Measurements from ENCODE around the gene POLR1A.

Gene POLR1A

GRCh38 chr2:86023366-86023712 lies 82.3 kb downstream of the POLR1A start:
- DNase-seq (ENCODE audit: low read depth in 2 of 3, low spot score in 1 of 3), result no peak

GRCh38 chr2:86022661-86023365 lies 82.9 kb downstream of the POLR1A start:
- DNase-seq (ENCODE audit: low read depth in 2 of 3, low spot score in 1 of 3), result no peak

GRCh38 chr2:86021396-86022378 lies 84.0 kb downstream of the POLR1A start:
- DNase-seq (ENCODE audit: low read depth in 2 of 3, low spot score in 1 of 3), result no peak

- DNase-seq (ENCODE audit: low read depth in 2 of 3, low spot score in 1 of 3), result no peak
Measured at GRCh38 chr2:86020984-86021383, 84.7 kb downstream of the POLR1A start.

GRCh38 chr2:86019121-86019520 lies 86.6 kb downstream of the POLR1A start:
- no peak for DNase-seq (ENCODE audit: low read depth in 2 of 3, low spot score in 1 of 3)

- DNase-seq (ENCODE audit: low read depth in 2 of 3, low spot score in 1 of 3), result no peak
Measured at GRCh38 chr2:86017901-86018896, 87.5 kb downstream of the POLR1A start.

GRCh38 chr2:86016581-86016980 lies 89.1 kb downstream of the POLR1A start:
- DNase-seq (ENCODE audit: low read depth in 2 of 3, low spot score in 1 of 3), result no peak

GRCh38 chr2:86015699-86016098 lies 90.0 kb downstream of the POLR1A start:
- no peak for DNase-seq (ENCODE audit: low read depth in 2 of 3, low spot score in 1 of 3)

GRCh38 chr2:86015006-86015405 lies 90.7 kb downstream of the POLR1A start:
- DNase-seq (ENCODE audit: low read depth in 2 of 3, low spot score in 1 of 3), result no peak

GRCh38 chr2:86014493-86014892 lies 91.2 kb downstream of the POLR1A start:
- DNase-seq (ENCODE audit: low read depth in 2 of 3, low spot score in 1 of 3), result no peak

GRCh38 chr2:86012007-86012712 lies 93.5 kb downstream of the POLR1A start:
- no peak for DNase-seq (ENCODE audit: low read depth in 2 of 3, low spot score in 1 of 3)

GRCh38 chr2:86011449-86011941 lies 94.2 kb downstream of the POLR1A start:
- no peak for DNase-seq (ENCODE audit: low read depth in 2 of 3, low spot score in 1 of 3)

- no peak for DNase-seq (ENCODE audit: low read depth in 2 of 3, low spot score in 1 of 3)
Measured at GRCh38 chr2:86010083-86010482, 95.6 kb downstream of the POLR1A start.

- DNase-seq (ENCODE audit: low read depth in 2 of 3, low spot score in 1 of 3), result no peak
Measured at GRCh38 chr2:86006524-86006923, 99.2 kb downstream of the POLR1A start.

- no peak for DNase-seq (ENCODE audit: low read depth in 2 of 3, low spot score in 1 of 3)
Measured at GRCh38 chr2:86003967-86004366, 101.7 kb downstream of the POLR1A start.

- no peak for DNase-seq (ENCODE audit: low read depth in 2 of 3, low spot score in 1 of 3)
Measured at GRCh38 chr2:86003104-86003503, 102.6 kb downstream of the POLR1A start.

GRCh38 chr2:86002375-86002774 lies 103.3 kb downstream of the POLR1A start:
- no peak for DNase-seq (ENCODE audit: low read depth in 2 of 3, low spot score in 1 of 3)

GRCh38 chr2:86001326-86001725 lies 104.4 kb downstream of the POLR1A start:
- no peak for DNase-seq (ENCODE audit: low read depth in 2 of 3, low spot score in 1 of 3)

GRCh38 chr2:86000938-86001312 lies 104.8 kb downstream of the POLR1A start:
- no peak for DNase-seq (ENCODE audit: low read depth in 2 of 3, low spot score in 1 of 3)
